SK-N-MC (cell line): Measurements from ENCODE around the gene ZMIZ1.

Source experiments
- EZH2 ChIP-seq: fragments of 200-600 bp; sonication (generic); IDR thresholded peaks from one replicate; pipeline ENCODE4 v1.6.1; 2017; ENCODE audit warnings: antibody characterized with exemption
- POLR2AphosphoS5 ChIP-seq: IDR thresholded peaks from 2 replicates; pipeline ENCODE4 v1.6.1; 2012; ENCODE audit warnings: mild to moderate bottlenecking, low read depth, low read length, borderline replicate concordance

- TF ChIP-seq EZH2 (no peak), POLR2AphosphoS5 (no peak)
These were observed 137.7 kb downstream of the ZMIZ1 start for GRCh38 chr10:79206300-79207095.
